ENCODE results near the gene AQP11. TPM values are rescaled to one million over a fixed set of nuclear protein-coding genes. Genes with fewer than 3 reads are reported as not detected.
"Not testable (repeated sequence)": the region's sequence is repeated elsewhere in the genome, so short reads cannot be mapped to it uniquely, and the experiment has no call there.

Gene AQP11
- total RNA-seq, 6 experiments from 2014 or later = 3.9 to 11.9 (median 6.5) TPM

GRCh38 chr11:77568916-77569675 lies 20.7 kb upstream of the AQP11 start:
- 83% methylated on average over 1 of the region's 3 CpGs for WGBS (ENCODE audit: insufficient coverage, low coverage, low lambda C conversion rate, missing lambda C conversion rate)
- Histone ChIP-seq H3K9me3 (no peaks in the 10 kb centered on the region), H3K4me3 (no peak overlapping the region), H3K36me3 (no peaks in the 10 kb centered on the region), H3K27me3 (no peaks in the 10 kb centered on the region), H3K27ac (no peak overlapping the region), H3K4me1 (no peaks in the 10 kb centered on the region)
- no peak for DNase-seq
- intact Hi-C loops (cut with DNase I) = no loop called here
- TF ChIP-seq, protein P1, sequence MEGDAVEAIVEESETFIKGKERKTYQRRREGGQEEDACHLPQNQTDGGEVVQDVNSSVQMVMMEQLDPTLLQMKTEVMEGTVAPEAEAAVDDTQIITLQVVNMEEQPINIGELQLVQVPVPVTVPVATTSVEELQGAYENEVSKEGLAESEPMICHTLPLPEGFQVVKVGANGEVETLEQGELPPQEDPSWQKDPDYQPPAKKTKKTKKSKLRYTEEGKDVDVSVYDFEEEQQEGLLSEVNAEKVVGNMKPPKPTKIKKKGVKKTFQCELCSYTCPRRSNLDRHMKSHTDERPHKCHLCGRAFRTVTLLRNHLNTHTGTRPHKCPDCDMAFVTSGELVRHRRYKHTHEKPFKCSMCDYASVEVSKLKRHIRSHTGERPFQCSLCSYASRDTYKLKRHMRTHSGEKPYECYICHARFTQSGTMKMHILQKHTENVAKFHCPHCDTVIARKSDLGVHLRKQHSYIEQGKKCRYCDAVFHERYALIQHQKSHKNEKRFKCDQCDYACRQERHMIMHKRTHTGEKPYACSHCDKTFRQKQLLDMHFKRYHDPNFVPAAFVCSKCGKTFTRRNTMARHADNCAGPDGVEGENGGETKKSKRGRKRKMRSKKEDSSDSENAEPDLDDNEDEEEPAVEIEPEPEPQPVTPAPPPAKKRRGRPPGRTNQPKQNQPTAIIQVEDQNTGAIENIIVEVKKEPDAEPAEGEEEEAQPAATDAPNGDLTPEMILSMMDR (IDR thresholded peaks at IDR 0.05) = no peak
- TF ChIP-seq POLR2A (IDR thresholded peaks at IDR 0.05) = no peak
- no peak for ATAC-seq

DNA sequence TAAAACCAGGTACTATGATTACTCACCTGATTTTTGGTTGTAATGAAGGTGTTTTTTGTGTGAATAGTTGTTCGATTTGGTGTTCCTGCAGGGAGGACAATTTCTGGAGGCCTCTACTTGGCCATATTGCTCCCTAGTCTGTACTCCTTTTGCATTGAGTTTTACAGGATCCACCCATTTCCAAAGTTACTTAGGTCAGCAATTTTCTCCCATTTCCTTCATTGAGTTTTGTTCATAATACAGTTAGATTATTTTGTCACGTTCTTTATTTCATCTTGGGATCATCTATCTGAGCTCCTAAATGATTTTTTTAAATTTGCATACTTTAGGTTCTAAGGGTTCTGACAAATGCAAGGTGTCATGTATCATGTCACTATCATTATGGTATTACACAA lies 20.1 kb upstream of the AQP11 start:
- 86% methylated on average over 2 of the region's 2 CpGs for WGBS (ENCODE audit: insufficient coverage, low coverage, low lambda C conversion rate, missing lambda C conversion rate)
- H3K4me3 ChIP-seq = no peak overlapping the region
- H3K4me1 ChIP-seq = no peaks in the 10 kb centered on the region
- ATAC-seq = no peak
- intact Hi-C loops (cut with DNase I) = no loop called here
- no peaks in the 10 kb centered on the region for H3K36me3 ChIP-seq
- DNase-seq = no peak
- TF ChIP-seq, protein P1 (IDR thresholded peaks at IDR 0.05) = no peak
- no peak for TF ChIP-seq POLR2A (IDR thresholded peaks at IDR 0.05)
- H3K9me3 ChIP-seq = no peaks in the 10 kb centered on the region
- H3K27ac ChIP-seq = no peak overlapping the region
- no peaks in the 10 kb centered on the region for H3K27me3 ChIP-seq

GRCh38 chr11:77570896-77571295 lies 18.9 kb upstream of the AQP11 start:
- whole genome bisulfite sequencing (ENCODE audit: insufficient coverage, low coverage, low lambda C conversion rate, missing lambda C conversion rate) = 15% methylated on average over 1 of the region's 1 CpG
- H3K36me3 ChIP-seq; H3K27me3 ChIP-seq; DNase-seq; H3K27ac ChIP-seq; H3K4me1 ChIP-seq; H3K9me3 ChIP-seq; H3K4me3 ChIP-seq; intact Hi-C loops (cut with DNase I); ATAC-seq: not testable (repeated sequence)

- H3K4me1 ChIP-seq; H3K27me3 ChIP-seq; H3K27ac ChIP-seq; intact Hi-C loops (cut with DNase I); H3K36me3 ChIP-seq; ATAC-seq; H3K9me3 ChIP-seq; H3K4me3 ChIP-seq; DNase-seq: not testable (repeated sequence)
- WGBS (ENCODE audit: insufficient coverage, low coverage, low lambda C conversion rate, missing lambda C conversion rate) = 0% methylated on average over 1 of the region's 1 CpG
Measured at GRCh38 chr11:77575428-77575827, 14.3 kb upstream of the AQP11 start.

DNA sequence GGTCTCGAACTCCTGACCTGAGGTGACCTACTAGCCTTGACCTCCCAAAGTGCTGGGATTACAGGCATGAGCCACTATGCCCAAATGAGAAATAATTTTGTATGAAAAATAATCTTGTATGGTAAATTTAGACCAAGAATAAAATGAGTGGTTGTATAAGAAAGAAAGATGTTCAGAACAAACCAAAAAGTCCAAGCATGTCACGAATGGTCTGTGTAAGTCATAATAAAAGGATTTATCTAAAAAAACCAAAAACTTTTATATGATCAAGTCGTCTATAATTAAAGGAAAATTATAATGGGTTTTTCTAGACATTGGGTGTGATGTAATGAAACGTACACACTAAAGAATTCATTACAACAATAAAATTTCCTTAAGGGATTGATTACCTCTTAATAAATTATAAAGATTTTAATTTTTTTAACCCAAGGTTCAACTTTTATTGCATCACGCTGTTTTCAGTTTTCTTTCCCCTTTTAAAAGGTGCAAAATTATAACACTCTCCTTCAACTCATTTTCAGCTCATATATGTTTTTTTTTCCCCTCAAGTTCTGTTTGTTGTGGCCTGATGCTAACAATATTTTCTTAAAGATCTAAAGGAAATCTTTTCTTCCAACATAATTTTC lies 8.9 kb upstream of the AQP11 start:
- ATAC-seq = no peak
- no peak overlapping the region for H3K4me3 ChIP-seq
- H3K27me3 ChIP-seq = no peaks in the 10 kb centered on the region
- H3K27ac ChIP-seq = no peak overlapping the region
- H3K4me1 ChIP-seq = no peaks in the 10 kb centered on the region
- intact Hi-C loops (cut with DNase I) = no loop called here
- TF ChIP-seq, protein P1 (IDR thresholded peaks at IDR 0.05) = no peak
- no peaks in the 10 kb centered on the region for H3K36me3 ChIP-seq
- 80% methylated on average over 5 of the region's 5 CpGs for WGBS (ENCODE audit: insufficient coverage, low coverage, low lambda C conversion rate, missing lambda C conversion rate)
- no peak for DNase-seq
- no peaks in the 10 kb centered on the region for H3K9me3 ChIP-seq

Measured in right lobe of liver (tissue), 6 donors.